Neuron (in vitro differentiated cells): Measurements from ENCODE around the gene ASB16.
"Not testable (repeated sequence)": the region's sequence is repeated elsewhere in the genome, so short reads cannot be mapped to it uniquely, and the experiment has no call there.

Experiments used
- H2AFZ ChIP-seq: one replicate; pipeline ENCODE4 v1.6.1; 2013; ENCODE audit warnings: low read depth, mild to moderate bottlenecking, inconsistent platforms, low read length, moderate library complexity
- H3K27me3 ChIP-seq: one replicate; pipeline ENCODE4 v1.6.1; 2013; ENCODE audit warnings: low read length; ENCODE audit not compliant: insufficient read depth
- H3K36me3 ChIP-seq: one replicate; pipeline ENCODE4 v1.6.1; 2013; ENCODE audit warnings: low read length; ENCODE audit not compliant: insufficient read depth
- H3K4me1 ChIP-seq: one replicate; pipeline ENCODE4 v1.6.1; 2013; ENCODE audit warnings: low read length; ENCODE audit not compliant: insufficient read depth
- H3K4me3 ChIP-seq: 2 replicates; pipeline ENCODE4 v1.5.1; 2013; ENCODE audit warnings: mild to moderate bottlenecking, low read length, moderate library complexity
- H3K9me3 ChIP-seq: one replicate; pipeline ENCODE4 v1.6.1; 2013; ENCODE audit warnings: low read length

ASB16 gene

GRCh38 chr17:44134752-44135568 is 35.5 kb upstream of the ASB16 start:
- H3K9me3 ChIP-seq = no peaks in the 10 kb centered on the region

DNA sequence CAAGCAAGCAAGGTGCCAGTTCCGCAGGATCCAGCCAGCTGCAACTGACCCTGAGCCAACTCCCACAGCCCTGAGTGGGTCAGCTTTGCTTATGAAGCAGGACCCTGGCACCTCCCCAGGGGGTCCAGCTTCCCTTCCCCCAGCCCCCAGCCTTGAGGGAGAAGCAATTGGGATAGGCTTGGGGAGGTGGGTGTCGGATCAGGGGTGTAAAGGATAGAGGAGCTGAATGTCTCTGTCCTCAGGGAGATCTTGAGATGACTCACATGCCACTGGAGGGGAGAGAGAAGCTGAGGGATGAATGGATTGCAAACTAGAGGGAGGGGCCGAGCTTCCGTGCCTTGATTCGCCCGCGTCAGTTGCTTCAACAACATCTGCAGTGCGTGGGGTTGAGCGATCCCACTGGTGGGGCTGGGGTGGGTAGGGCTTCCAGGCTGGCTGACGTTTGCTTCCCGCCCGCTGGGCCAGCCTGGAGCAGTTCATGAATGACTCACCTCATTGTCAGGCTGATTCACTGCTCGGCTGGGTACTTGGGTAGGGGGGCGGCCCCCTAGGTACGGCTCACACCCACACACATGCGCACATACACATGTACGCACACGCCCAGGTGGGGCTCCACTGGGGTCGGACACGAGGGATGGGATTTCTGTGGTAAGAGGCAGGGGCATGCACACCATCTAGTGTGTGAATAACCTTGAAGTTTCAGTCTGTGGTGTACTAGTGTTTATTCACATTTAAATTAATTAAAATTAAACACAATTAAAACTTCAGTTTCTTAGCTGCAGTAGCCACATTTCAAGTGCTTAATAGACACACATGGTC is 32.4 kb upstream of the ASB16 start:
- no peaks in the 10 kb centered on the region for H3K27me3 ChIP-seq
- H3K4me1 ChIP-seq = peaks cover 16% of the 10 kb centered on the region
- no peak overlapping the region for H2AFZ ChIP-seq
- no peaks in the 10 kb centered on the region for H3K36me3 ChIP-seq
- H3K9me3 ChIP-seq = no peaks in the 10 kb centered on the region
- peak overlapping the region; percentile 17 for H3K4me3 ChIP-seq

More at GRCh38 chr17:44134752-44135568, 35.5 kb upstream of the ASB16 start:
- Histone ChIP-seq H3K4me1 (peaks cover 14% of the 10 kb centered on the region), H3K4me3 (no peak overlapping the region), H3K27me3 (no peaks in the 10 kb centered on the region), H3K36me3 (no peaks in the 10 kb centered on the region), H2AFZ (no peak overlapping the region)

GRCh38 chr17:44143921-44144320 is 26.6 kb upstream of the ASB16 start:
- not testable (repeated sequence) for H3K27me3 ChIP-seq, H3K4me1 ChIP-seq, H3K9me3 ChIP-seq, H3K4me3 ChIP-seq, H2AFZ ChIP-seq
- peaks cover 28% of the 10 kb centered on the region for H3K36me3 ChIP-seq

DNA sequence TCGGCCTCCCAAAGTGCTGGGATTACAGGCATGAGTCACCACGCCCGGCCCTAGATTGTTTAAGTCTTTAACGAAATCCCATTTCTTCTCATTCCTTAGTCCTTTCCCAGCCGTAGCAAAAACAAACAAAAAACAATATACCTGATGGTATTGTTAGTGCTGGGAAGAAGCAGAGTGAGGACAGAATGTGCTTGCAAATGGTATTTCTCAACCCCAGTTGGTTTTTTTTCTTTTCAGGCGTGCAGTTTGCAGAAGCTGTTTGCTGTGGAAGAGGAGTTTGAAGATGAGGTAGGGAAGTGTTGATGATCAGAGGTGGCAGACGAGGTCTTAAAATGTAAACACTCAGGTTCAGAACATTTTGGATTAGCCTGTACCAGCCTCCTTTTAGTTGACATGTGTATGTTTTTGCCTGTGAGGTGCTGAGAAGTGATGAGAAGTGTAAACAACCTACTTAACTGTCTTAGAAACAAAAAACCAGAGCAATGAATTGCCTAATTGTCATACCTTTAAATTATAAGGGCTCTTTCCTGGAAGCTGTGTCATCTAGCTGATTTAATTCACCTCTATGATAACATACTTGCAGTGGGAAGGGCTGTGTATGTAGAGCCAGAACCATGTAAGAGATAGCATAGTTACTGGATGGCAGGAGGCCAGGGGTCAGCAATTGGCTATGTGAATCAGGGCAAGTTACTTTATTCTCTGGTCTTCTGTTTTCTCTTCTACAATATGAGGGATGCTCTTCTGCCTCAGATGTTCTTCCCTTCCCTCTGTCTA is 25.4 kb upstream of the ASB16 start:
- Histone ChIP-seq H3K36me3 (peaks cover 33% of the 10 kb centered on the region), H3K4me3 (no peak overlapping the region), H3K9me3 (no peaks in the 10 kb centered on the region), H2AFZ (no peak overlapping the region), H3K4me1 (peaks cover 4% of the 10 kb centered on the region), H3K27me3 (no peaks in the 10 kb centered on the region)

GRCh38 chr17:44146375-44147346 is 23.8 kb upstream of the ASB16 start:
- Histone ChIP-seq H3K36me3 (peaks cover 33% of the 10 kb centered on the region), H3K4me3 (no peak overlapping the region)

GRCh38 chr17:44147812-44148211 is 22.7 kb upstream of the ASB16 start:
- peaks cover 37% of the 10 kb centered on the region for H3K36me3 ChIP-seq
- no peak overlapping the region for H2AFZ ChIP-seq
- no peaks in the 10 kb centered on the region for H3K9me3 ChIP-seq
- H3K4me1 ChIP-seq = no peaks in the 10 kb centered on the region
- H3K4me3 ChIP-seq = no peak overlapping the region
- no peaks in the 10 kb centered on the region for H3K27me3 ChIP-seq

More at GRCh38 chr17:44146375-44147346, 23.8 kb upstream of the ASB16 start:
- H2AFZ ChIP-seq = no peak overlapping the region
- no peaks in the 10 kb centered on the region for H3K9me3 ChIP-seq
- no peaks in the 10 kb centered on the region for H3K27me3 ChIP-seq
- H3K4me1 ChIP-seq = peaks cover 4% of the 10 kb centered on the region

DNA sequence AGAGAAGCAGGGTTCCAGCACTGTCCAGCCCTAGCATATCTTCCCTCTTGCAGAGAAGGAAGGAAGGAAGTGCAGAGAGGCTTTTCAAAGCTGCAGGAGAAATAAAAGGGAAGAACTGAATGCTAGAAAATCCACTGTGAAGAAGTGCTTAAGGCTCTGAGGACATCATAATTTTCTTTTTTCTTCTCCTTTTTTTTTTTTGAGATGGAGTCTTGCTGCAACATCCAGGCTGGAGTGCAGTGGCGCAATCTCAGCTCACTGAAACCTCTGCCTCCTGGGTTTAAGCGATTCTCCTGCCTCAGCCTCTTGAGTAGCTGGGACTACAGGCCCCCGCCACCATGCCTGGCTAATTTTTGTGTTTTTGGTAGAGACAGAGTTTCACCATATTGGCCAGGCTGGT is 21.4 kb upstream of the ASB16 start:
- peaks cover 40% of the 10 kb centered on the region for H3K36me3 ChIP-seq
- not testable (repeated sequence) for H3K4me3 ChIP-seq, H3K27me3 ChIP-seq

GRCh38 chr17:44149750-44150329 is 20.7 kb upstream of the ASB16 start:
- Histone ChIP-seq H3K36me3 (peaks cover 44% of the 10 kb centered on the region), H3K4me3 (no peak overlapping the region), H3K27me3 (no peaks in the 10 kb centered on the region), H2AFZ (no peak overlapping the region), H3K9me3 (no peaks in the 10 kb centered on the region), H3K4me1 (no peaks in the 10 kb centered on the region)

More for the DNA sequence above, 21.4 kb upstream of the ASB16 start:
- H2AFZ ChIP-seq, H3K4me1 ChIP-seq, H3K9me3 ChIP-seq: not testable (repeated sequence)

DNA sequence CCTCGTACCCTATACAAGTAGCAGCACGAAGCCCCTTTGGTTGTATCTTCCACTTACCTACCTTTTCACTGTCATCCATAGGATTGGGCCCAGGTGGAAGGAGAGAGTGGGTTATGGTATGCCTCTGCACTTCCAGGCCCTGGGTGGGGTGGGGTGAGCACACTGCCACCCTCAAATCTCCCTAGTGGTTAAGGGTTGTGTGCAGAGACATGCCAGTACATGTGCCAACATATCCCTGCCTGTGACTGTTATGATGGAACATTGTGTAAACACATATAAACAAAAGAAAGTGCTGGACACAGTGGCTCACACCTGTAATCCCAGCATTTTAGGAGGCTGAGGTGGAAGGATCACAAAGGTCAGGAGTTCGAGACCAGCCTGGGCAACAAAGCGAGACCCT is 17.6 kb upstream of the ASB16 start:
- H3K4me1 ChIP-seq = no peaks in the 10 kb centered on the region
- H2AFZ ChIP-seq = no peak overlapping the region
- H3K4me3 ChIP-seq = no peak overlapping the region
- H3K36me3 ChIP-seq = peaks cover 41% of the 10 kb centered on the region
- H3K27me3 ChIP-seq = no peaks in the 10 kb centered on the region
- H3K9me3 ChIP-seq = no peaks in the 10 kb centered on the region

DNA sequence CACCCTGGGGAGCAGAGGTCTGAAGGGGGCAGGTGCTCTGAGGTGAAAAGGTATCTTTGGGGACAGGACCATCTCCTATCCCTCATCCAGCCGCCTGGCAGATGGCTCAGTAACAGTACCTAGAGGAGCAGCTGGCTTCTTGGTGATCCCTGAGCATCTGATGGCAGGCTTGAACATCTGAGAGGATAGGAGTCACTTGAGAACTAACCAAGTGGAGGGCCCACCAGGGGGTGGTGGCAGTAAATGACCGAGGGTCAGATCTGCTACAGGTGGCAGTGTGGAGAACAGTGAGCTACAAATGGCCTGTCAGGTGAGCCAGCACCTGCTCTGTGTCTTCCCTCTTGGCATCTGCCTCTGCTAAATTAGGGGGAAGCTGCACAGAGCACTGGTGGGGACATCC is 15.0 kb upstream of the ASB16 start:
- no peak overlapping the region for H3K4me3 ChIP-seq
- no peak overlapping the region for H2AFZ ChIP-seq
- no peaks in the 10 kb centered on the region for H3K27me3 ChIP-seq
- H3K4me1 ChIP-seq = no peaks in the 10 kb centered on the region
- H3K36me3 ChIP-seq = peaks cover 43% of the 10 kb centered on the region
- H3K9me3 ChIP-seq = no peaks in the 10 kb centered on the region

DNA sequence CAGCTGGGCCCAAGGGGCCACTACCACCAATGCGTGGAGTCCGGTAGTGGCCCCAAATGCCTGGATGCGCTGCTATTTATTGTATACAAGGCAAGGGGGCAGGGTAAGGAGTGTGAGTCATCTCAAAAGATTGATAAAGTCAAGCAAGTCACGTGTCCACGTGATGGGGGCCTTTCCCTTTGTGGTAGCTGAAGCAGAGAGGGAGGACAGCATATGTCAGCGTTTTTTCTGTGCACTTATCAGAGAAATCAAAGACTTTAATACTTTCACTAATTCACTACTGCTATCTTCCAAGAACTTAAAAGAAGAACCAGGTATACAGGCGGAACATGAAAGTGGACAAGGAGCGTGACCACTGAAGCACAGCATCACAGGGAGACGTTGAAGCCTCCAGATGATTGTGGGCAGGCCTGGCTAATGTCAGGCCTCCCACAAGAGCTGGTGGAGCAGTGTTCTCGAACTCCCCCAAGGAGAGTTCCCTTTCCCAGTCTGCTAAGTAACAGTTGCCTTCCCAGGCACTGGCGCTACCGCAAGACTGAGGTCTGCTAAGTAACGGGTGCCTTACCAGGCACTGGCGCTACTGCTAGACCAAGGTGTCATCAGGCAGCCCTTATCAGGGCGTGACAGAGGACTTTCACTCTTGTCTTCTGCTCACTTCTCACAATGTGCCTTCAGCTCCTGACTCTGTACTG is 10.8 kb upstream of the ASB16 start:
- Histone ChIP-seq H3K36me3 (peaks cover 44% of the 10 kb centered on the region), H3K4me3 (no peak overlapping the region)

More for the DNA sequence above, 10.8 kb upstream of the ASB16 start:
- Histone ChIP-seq H3K27me3 (no peaks in the 10 kb centered on the region), H3K9me3 (no peaks in the 10 kb centered on the region), H3K4me1 (no peaks in the 10 kb centered on the region), H2AFZ (no peak overlapping the region)
